Measurements from ENCODE around the gene DEGS1. TPM values are rescaled to one million over a fixed set of nuclear protein-coding genes. Genes with fewer than 3 reads are reported as not detected.

Gene DEGS1
- total RNA-seq, 6 experiments from 2014 or later: 17.9 to 43.5 (median 29.0) TPM

DNA sequence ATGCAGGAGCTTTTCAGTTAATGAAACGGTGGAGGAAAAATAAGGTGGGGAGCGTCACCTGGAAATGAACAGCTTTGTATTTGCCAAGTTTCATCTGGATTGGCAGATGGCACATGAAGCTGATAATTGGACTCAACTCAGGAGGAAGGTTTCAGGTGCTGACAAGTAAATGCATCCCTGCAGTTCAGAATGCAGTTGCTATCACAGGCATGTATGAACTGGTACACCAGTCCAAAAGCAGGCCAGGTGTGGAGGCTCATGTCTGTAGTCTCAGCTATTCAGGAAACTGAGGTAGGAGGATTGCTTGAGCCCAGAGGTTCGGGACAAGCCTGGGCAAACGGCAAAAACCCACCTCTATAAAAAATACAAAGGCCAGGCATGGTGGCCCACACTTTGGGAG lies 15.5 kb downstream of the DEGS1 start:
- Histone ChIP-seq H3K27me3 (no peaks in the 10 kb centered on the region), H3K4me1 (peaks cover 0 to 18% (median 0%) of the 10 kb centered on the region in 4 donors), H3K27ac (no peak overlapping the region), H3K36me3 (peaks cover 0 to under 1% (median 0%) of the 10 kb centered on the region in 4 donors), H3K9me3 (no peaks in the 10 kb centered on the region), H3K4me3 (no peak overlapping the region)
- WGBS (ENCODE audit: insufficient coverage, low coverage, low lambda C conversion rate, missing lambda C conversion rate): 85% methylated on average over 4 of the region's 4 CpGs
- DNase-seq: no peak
- intact Hi-C loops (cut with DNase I): no loop called here
- TF ChIP-seq, protein P1, sequence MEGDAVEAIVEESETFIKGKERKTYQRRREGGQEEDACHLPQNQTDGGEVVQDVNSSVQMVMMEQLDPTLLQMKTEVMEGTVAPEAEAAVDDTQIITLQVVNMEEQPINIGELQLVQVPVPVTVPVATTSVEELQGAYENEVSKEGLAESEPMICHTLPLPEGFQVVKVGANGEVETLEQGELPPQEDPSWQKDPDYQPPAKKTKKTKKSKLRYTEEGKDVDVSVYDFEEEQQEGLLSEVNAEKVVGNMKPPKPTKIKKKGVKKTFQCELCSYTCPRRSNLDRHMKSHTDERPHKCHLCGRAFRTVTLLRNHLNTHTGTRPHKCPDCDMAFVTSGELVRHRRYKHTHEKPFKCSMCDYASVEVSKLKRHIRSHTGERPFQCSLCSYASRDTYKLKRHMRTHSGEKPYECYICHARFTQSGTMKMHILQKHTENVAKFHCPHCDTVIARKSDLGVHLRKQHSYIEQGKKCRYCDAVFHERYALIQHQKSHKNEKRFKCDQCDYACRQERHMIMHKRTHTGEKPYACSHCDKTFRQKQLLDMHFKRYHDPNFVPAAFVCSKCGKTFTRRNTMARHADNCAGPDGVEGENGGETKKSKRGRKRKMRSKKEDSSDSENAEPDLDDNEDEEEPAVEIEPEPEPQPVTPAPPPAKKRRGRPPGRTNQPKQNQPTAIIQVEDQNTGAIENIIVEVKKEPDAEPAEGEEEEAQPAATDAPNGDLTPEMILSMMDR (IDR thresholded peaks at IDR 0.05): no peak
- TF ChIP-seq POLR2A (IDR thresholded peaks at IDR 0.05): no peak
- no peak for ATAC-seq

DNA sequence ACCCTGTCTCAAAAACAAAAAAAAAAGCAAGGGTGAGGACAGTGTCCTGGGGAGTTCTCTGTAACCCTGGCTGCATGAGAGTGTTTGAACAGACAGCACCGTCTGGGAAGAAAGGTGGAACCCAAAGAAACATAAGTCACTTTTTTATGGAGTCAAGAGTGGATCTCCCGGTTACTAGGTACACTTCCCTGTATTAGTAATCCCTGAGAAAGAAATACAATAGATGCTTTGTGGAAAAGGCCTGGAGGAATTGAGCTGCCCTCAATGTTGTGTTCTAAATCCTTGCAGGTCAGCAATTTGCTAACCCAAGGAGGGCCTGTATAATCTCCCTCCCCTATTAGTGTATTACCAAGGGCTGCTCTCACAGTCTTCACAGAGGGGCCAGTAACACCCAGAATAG lies 16.6 kb downstream of the DEGS1 start:
- Histone ChIP-seq H3K27ac (no peak overlapping the region), H3K4me3 (no peak overlapping the region), H3K9me3 (no peaks in the 10 kb centered on the region), H3K4me1 (peaks cover 0 to 27% (median 4%) of the 10 kb centered on the region in 4 donors), H3K36me3 (no peaks in the 10 kb centered on the region), H3K27me3 (no peaks in the 10 kb centered on the region)
- DNase-seq (no peak), ATAC-seq (no peak)
- intact Hi-C loops (cut with DNase I): no loop called here
- TF ChIP-seq, protein P1 (IDR thresholded peaks at IDR 0.05): no peak
- no peak for TF ChIP-seq POLR2A (IDR thresholded peaks at IDR 0.05)
- WGBS (ENCODE audit: insufficient coverage, low coverage, low lambda C conversion rate, missing lambda C conversion rate): no CpG with 5 or more reads among the region's 2 CpGs

DNA sequence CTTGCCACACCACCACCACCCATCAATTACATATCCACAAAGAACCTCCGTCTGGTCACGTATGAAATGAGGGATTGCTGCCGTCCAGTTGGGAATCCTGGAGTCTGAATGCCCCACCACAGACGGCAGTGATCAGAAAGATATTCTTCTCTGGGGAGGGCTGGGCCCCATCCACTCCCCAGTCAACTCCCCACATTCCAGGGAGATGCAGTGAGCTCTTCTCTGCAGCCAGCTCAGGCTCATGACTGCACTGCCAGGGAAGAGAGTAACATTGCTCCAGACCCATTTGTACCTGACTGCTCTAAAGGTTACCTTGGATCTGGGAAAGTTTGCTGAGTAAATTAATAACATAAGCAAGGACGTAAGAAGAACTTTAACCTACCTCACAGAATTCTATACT lies 18.3 kb downstream of the DEGS1 start:
- Histone ChIP-seq H3K36me3 (no peaks in the 10 kb centered on the region), H3K9me3 (no peaks in the 10 kb centered on the region), H3K27ac (no peak overlapping the region), H3K4me3 (no peak overlapping the region), H3K27me3 (no peaks in the 10 kb centered on the region), H3K4me1 (peaks cover 0 to 35% (median 11%) of the 10 kb centered on the region in 4 donors)
- intact Hi-C loops (cut with DNase I): no loop called here
- TF ChIP-seq, protein P1 (IDR thresholded peaks at IDR 0.05): no peak
- TF ChIP-seq POLR2A (IDR thresholded peaks at IDR 0.05): no peak
- 67% methylated on average over 2 of the region's 5 CpGs for WGBS (ENCODE audit: insufficient coverage, low coverage, low lambda C conversion rate, missing lambda C conversion rate)
- no peak for ATAC-seq
- DNase-seq: no peak

DNA sequence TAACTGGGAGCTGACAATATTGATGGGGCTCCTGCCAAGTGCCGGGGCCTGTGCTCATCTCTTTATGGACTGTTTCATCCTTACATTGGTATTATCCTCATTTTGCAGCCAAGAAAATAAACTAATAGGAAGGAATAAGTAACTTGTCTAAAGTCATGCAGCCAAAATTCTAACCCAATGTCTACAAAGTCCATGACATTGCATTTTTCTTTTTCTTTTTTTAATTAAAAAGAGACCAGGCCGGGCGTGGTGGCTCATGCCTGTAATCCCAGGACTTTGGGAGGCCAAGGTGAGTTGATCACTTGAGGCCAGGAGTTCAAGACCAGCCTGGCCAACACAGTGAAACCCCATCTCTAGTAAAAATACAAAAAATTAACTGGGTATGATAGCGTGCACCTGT lies 18.8 kb downstream of the DEGS1 start:
- no peak for ATAC-seq

More for the DNA sequence above, 18.8 kb downstream of the DEGS1 start:
- intact Hi-C loops (cut with DNase I): no loop called here
- Histone ChIP-seq H3K27me3 (no peaks in the 10 kb centered on the region), H3K4me3 (no peak overlapping the region), H3K4me1 (peaks cover 0 to 35% (median 11%) of the 10 kb centered on the region in 4 donors), H3K27ac (no peak overlapping the region), H3K36me3 (no peaks in the 10 kb centered on the region), H3K9me3 (no peaks in the 10 kb centered on the region)
- WGBS (ENCODE audit: insufficient coverage, low coverage, low lambda C conversion rate, missing lambda C conversion rate): 89% methylated on average over 4 of the region's 4 CpGs
- TF ChIP-seq, protein P1 (IDR thresholded peaks at IDR 0.05): no peak
- no peak for DNase-seq
